Astrocyte of the cerebellum (primary cell): ENCODE results near the gene SEPTIN5.

Experiments
- DNase-seq: peaks from one replicate; pipeline ENCODE4 v3.0.0-alpha.2; 2011; ENCODE audit warnings: low read depth
- H3K4me3 ChIP-seq: 2 replicates; pipeline ENCODE4 v1.5.1; 2011; ENCODE audit warnings: mild to moderate bottlenecking, low read depth, low read length, moderate library complexity
- CTCF ChIP-seq: IDR thresholded peaks from 2 replicates; pipeline ENCODE4 v1.5.1; 2012; ENCODE audit warnings: low read length, low read depth, moderate library complexity, mild to moderate bottlenecking; ENCODE audit errors: missing control alignments
- in situ Hi-C: cut with HindIII; loops from 2 replicates; pipeline ENCODE4 v1.10.0; 2017; ENCODE audit warnings: low sequenced_read_pairs

SEPTIN5 gene

GRCh38 chr22:19713650-19714311 is 522 bp upstream of the SEPTIN5 start:
- DNase-seq: no peak
- H3K4me3 ChIP-seq: peak overlapping the region; percentile 38
- TF ChIP-seq CTCF: no peak
- in situ Hi-C loops: no loop called here

- in situ Hi-C loops: no loop called here
- TF ChIP-seq CTCF: no peak
- peak overlapping the region; percentile 57 for H3K4me3 ChIP-seq
- DNase-seq: no peak
Observed at GRCh38 chr22:19715188-19715930, 1.1 kb downstream of the SEPTIN5 start.

GRCh38 chr22:19716041-19716828 is 1.9 kb downstream of the SEPTIN5 start:
- no peak for TF ChIP-seq CTCF
- in situ Hi-C loops: no loop called here
- no peak overlapping the region for H3K4me3 ChIP-seq
- DNase-seq: no peak

GRCh38 chr22:19716829-19717105 is 2.5 kb downstream of the SEPTIN5 start:
- H3K4me3 ChIP-seq: no peak overlapping the region
- in situ Hi-C loops: no loop called here
- DNase-seq: no peak
- TF ChIP-seq CTCF: no peak

- no peak for TF ChIP-seq CTCF
- no peak overlapping the region for H3K4me3 ChIP-seq
- in situ Hi-C loops: no loop called here
- DNase-seq: no peak
Observed at GRCh38 chr22:19717181-19717580, 2.9 kb downstream of the SEPTIN5 start.

- in situ Hi-C loops: no loop called here
- no peak for DNase-seq
- TF ChIP-seq CTCF: peak; percentile 59
- H3K4me3 ChIP-seq: peak overlapping the region; percentile 44
Observed at GRCh38 chr22:19717691-19718455, 3.6 kb downstream of the SEPTIN5 start.
